Astrocyte (in vitro differentiated cells and primary cell): ENCODE data around the gene PTPRK.

ENCODE experiments used
- CTCF ChIP-seq: IDR thresholded peaks from 2 replicates; pipeline ENCODE4 v1.5.1; 2011; ENCODE audit warnings: low read depth, mild to moderate bottlenecking, inconsistent platforms, low read length, moderate library complexity; ENCODE audit not compliant: insufficient read depth
- EZH2 ChIP-seq: IDR thresholded peaks from 2 replicates; pipeline ENCODE4 v1.6.1; 2012; ENCODE audit warnings: mild to moderate bottlenecking, low read length, inconsistent platforms; ENCODE audit not compliant: insufficient read depth

DNA sequence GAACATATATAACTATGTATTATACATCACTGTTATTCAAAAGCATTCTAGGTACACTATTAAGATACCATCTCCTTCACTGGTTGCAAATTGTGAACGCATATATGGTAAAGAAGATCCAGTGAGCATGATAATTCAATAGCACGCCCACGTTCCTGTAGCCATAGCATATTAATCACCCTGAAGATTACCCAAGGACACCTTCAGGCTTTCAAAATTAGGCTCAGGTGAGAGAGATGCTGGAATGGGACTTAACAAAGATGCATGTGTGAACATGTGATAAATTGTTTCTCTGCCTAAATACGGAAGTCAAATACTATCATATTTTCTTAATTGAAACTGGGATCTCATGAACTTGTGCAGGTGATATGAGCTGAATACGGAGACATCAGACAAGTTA lies 303.5 kb downstream of the PTPRK start:
- TF ChIP-seq CTCF (no peak), EZH2 (no peak)
